Lower leg skin (tissue), 4 donors: ENCODE results near the gene TAS2R46. TPM values are rescaled to one million over a fixed set of nuclear protein-coding genes. Genes with fewer than 3 reads are reported as not detected.
"Not testable (repeated sequence)": the region's sequence is repeated elsewhere in the genome, so short reads cannot be mapped to it uniquely, and the experiment has no call there.

Experiments used
- DNase-seq, 2 donors: peaks; one replicate each; pipeline ENCODE4 v3.0.0-alpha.2; 2019; ENCODE audit warnings: low spot score in 2 of 2
- H3K4me3 ChIP-seq: fragments of 200-600 bp; sonication (generic); 2 replicates; pipeline ENCODE4 v1.5.1; 2017; ENCODE audit warnings: mild to moderate bottlenecking, low read depth; ENCODE audit not compliant: poor library complexity, severe bottlenecking
- CTCF ChIP-seq, 3 donors: fragments of 450-650 bp; IDR thresholded peaks; one replicate each; pipeline ENCODE4 v1.5.1; 2016; ENCODE audit warnings: antibody characterized with exemption in 3 of 3, mild to moderate bottlenecking in 3 of 3, moderate library complexity in 2 of 3
- POLR2A ChIP-seq, 2 donors: fragments of 450-650 bp; IDR thresholded peaks; one replicate each; pipeline ENCODE4 v1.6.1; 2016 to 2017; ENCODE audit warnings: antibody characterized with exemption in 2 of 2, mild to moderate bottlenecking in 1 of 2, moderate library complexity in 1 of 2
- WGBS, 2 donors: methylation state at CpG; one replicate each; pipeline ENCODE4 v1.1.5; 2018; 5-methylcytosine and 5-hydroxymethylcytosine counted together
- intact Hi-C: fragments of 100-400 bp; cut with DNase I; formaldehyde crosslinking; loops from one replicate; pipeline ENCODE4 v1.15.0; 2023; ENCODE audit warnings: low total_unique reads
- total RNA-seq, 4 donors: library from RNA; depleted of rRNA; stranded (reverse); fragments of >200 nt; gene quantifications; one replicate each; pipeline ENCODE4 v1.1.0, GENCODE V29; 2016

The TAS2R46 gene, protein sequence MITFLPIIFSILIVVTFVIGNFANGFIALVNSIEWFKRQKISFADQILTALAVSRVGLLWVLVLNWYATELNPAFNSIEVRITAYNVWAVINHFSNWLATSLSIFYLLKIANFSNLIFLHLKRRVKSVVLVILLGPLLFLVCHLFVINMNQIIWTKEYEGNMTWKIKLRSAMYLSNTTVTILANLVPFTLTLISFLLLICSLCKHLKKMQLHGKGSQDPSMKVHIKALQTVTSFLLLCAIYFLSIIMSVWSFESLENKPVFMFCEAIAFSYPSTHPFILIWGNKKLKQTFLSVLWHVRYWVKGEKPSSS
- total RNA-seq: 1 to 10 TPM in 1 of 4 donors, under 1 TPM in 2, not detected in 1; 0.57 to 1.1 (median 0.68) TPM

GRCh38 chr12:11062194-11062593, at the start of gene TAS2R46:
Gene TAS2R46 (minus strand): TSS chr12:11062294. CDS start chr12:11062294, 0 bp downstream.
- DNase-seq, intact Hi-C loops, H3K4me3 ChIP-seq: not testable (repeated sequence)
- WGBS, 2 donors: 71 to 87% methylated on average over 1 of the region's 1 CpG

DNA sequence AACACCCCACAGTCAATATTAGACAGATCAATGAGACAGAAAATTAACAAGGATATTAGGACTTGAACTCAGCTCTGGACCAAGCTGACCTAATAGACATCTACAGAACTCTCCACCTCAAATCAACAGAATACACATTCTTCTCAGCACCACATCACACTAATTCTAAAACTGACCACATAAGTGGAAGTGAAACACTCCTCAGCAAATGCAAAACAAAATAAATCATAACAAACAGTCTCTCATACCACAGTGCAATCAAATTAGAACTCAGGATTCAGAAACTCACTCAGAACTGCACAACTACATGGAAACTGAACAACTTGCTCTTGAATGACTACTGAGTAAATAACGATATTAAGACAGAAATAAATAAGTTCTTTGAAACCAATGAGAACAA, 49.1 kb upstream of the TAS2R46 start:
- DNase-seq, intact Hi-C loops, H3K4me3 ChIP-seq: not testable (repeated sequence)
- 94 to 97% methylated on average over 1 of the region's 1 CpG for WGBS, 2 donors

DNA sequence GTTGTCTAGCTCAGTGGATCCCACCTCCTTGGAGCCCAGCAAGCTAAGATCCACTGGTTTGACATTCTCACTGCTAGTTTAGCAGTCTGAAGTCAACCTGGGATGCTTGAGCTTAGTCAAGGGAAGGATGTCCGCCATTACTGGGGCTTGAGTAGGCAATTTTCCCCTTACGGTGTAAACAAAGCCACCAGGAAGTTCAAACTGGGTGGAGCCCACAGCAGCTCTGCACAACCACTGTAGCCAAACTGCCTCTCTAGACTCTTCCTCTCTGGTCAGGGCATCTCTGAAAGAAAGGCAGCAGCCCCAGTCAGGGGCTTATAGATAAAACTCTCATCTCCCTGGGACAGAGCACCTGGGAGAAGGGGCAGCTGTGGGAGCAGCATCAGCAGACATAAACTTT, 46.8 kb upstream of the TAS2R46 start:
- intact Hi-C loops: no loop called here
- no peak for TF ChIP-seq CTCF (IDR thresholded peaks at IDR 0.05)
- no peak for TF ChIP-seq POLR2A (IDR thresholded peaks at IDR 0.05)
- H3K4me3 ChIP-seq: no peak overlapping the region
- DNase-seq: no peak
- WGBS, 2 donors: 94 to 100% methylated on average over 2 of the region's 2 CpGs

DNA sequence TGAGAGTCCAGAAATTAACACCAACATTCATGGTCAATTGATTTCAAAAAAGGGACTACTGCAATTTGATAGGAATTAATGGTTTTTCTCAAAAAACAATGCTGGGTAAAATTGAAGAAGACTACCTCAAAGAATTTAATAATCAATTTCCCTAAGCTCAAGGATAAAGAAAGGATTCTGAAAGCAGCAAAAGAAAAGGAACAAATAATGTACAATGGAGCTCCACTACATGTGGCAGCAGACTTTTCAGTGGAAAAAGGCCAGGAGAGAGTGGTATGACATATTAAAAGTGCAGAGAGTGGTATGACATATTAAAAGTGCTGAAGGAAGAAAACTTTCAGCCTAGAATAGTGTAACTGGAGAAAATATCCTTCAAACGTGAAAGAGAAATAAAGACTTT, 45.6 kb upstream of the TAS2R46 start:
- intact Hi-C loops: no loop called here
- 86 to 88% methylated on average over 1 of the region's 1 CpG for WGBS, 2 donors
- no peak for TF ChIP-seq CTCF (IDR thresholded peaks at IDR 0.05)
- TF ChIP-seq POLR2A (IDR thresholded peaks at IDR 0.05): no peak
- DNase-seq: no peak
- no peak overlapping the region for H3K4me3 ChIP-seq

- intact Hi-C loops: no loop called here
- DNase-seq: no peak
- 97 to 98% methylated on average over 2 of the region's 2 CpGs for WGBS, 2 donors
- H3K4me3 ChIP-seq: no peak overlapping the region
- TF ChIP-seq CTCF (IDR thresholded peaks at IDR 0.05) (no peak), POLR2A (IDR thresholded peaks at IDR 0.05) (no peak)
Observed at GRCh38 chr12:11106288-11106687, 44.2 kb upstream of the TAS2R46 start.

GRCh38 chr12:11105546-11105945, 43.5 kb upstream of the TAS2R46 start:
- no peak for TF ChIP-seq POLR2A (IDR thresholded peaks at IDR 0.05)
- no peak for TF ChIP-seq CTCF (IDR thresholded peaks at IDR 0.05)
- no peak overlapping the region for H3K4me3 ChIP-seq
- intact Hi-C loops: no loop called here
- 75 to 78% methylated on average over 2 of the region's 2 CpGs for WGBS, 2 donors
- DNase-seq: no peak

DNA sequence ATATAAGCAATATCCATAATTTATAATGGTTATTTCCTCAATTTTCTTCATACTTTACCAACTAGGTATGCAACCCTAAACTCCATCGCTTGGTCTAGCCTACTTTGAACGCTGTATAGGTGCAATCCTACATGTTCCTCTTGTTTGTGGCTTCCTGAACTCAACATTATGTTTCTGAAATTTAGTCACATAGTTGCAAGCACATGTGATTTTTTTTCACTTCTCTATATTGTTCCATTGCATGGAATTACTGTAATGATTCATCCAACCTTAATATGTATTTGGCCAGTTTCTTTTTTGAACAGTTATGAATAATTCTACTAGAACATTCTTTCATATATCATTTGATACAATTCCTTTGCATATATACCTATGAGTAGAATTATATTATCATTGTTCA, 32.8 kb upstream of the TAS2R46 start:
- intact Hi-C loops, DNase-seq, H3K4me3 ChIP-seq: not testable (repeated sequence)
- no CpG with 5 or more reads among the region's 2 CpGs for WGBS, 2 donors
